Measurements from ENCODE around the gene B4GALT5. TPM values are rescaled to one million over a fixed set of nuclear protein-coding genes. Genes with fewer than 3 reads are reported as not detected.
"Not testable (repeated sequence)": the region's sequence is repeated elsewhere in the genome, so short reads cannot be mapped to it uniquely, and the experiment has no call there.

B4GALT5 gene
- total RNA-seq, 1 experiment from 2014 or later: 77.0 TPM

DNA sequence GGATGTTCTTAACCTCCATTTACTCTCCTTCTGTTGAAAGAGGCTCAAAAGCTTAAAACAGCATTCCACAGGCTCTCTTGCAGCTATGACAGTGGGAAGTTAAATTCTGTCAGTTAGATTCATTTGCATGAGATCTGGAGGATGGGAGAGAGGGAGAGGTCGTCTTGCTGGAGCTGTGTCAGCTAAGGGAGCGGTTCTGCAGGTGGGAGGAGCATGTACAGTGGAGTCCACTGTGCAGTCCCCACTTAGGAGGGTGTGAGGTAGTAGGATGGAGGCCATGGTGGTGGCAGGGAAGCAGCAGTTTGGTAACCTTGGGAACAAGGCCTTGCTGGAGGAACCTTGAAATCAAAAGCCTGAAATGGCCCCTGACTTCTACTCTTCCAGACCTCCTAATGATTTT is 12.0 kb upstream of the B4GALT5 start:
- Histone ChIP-seq H3K4me2 (ENCODE audit: insufficient read depth, insufficient read length, low read length) (no peak overlapping the region), H3K23me2 (ENCODE audit: insufficient read length, low read depth, low read length, poor library complexity, severe bottlenecking) (no peaks in the 10 kb centered on the region), H3K79me2 (ENCODE audit: insufficient read depth, low read length) (no peaks in the 10 kb centered on the region), H2BK5ac (ENCODE audit: insufficient read length, low read length) (no peak overlapping the region), H3K23ac (ENCODE audit: insufficient read length, low read depth, low read length) (no peak overlapping the region), H3K27ac (ENCODE audit: insufficient read length, low read depth, low read length) (no peak overlapping the region), H4K8ac (replicated peaks; ENCODE audit: insufficient read length, low read depth, low read length) (no peak overlapping the region), H3K9ac (ENCODE audit: extremely low read depth, insufficient read length, low read length) (no peak overlapping the region), H4K91ac (ENCODE audit: insufficient read length, low read depth, low read length) (no peak overlapping the region), H3K79me1 (ENCODE audit: insufficient read depth, low read depth, low read length, poor library complexity, severe bottlenecking) (no peaks in the 10 kb centered on the region), H2AK5ac (ENCODE audit: insufficient read length, low read length) (no peak overlapping the region), H3T11ph (ENCODE audit: low read length) (no peak overlapping the region), H2BK20ac (ENCODE audit: low read depth, low read length, poor library complexity, severe bottlenecking) (no peak overlapping the region), H3K56ac (ENCODE audit: insufficient read length, low read depth, low read length) (no peak overlapping the region), H2BK12ac (ENCODE audit: insufficient read length, low read depth, low read length) (no peak overlapping the region), H2AFZ (ENCODE audit: low read length) (no peak overlapping the region), H4K5ac (ENCODE audit: insufficient read length, low read depth, low read length) (no peak overlapping the region), H2BK120ac (ENCODE audit: low read depth, low read length, poor library complexity, severe bottlenecking) (no peak overlapping the region), H3K14ac (ENCODE audit: insufficient read depth, low read length) (no peak overlapping the region), H4K20me1 (ENCODE audit: control insufficient read depth, insufficient read depth, insufficient read length) (no peaks in the 10 kb centered on the region), H3K4me1 (ENCODE audit: insufficient read depth, low read length) (0 out of 2 replicates have a peak, but pooled peaks cover 2% of the 10 kb centered on the region), H3K18ac (ENCODE audit: insufficient read length, low read depth, low read length) (no peak overlapping the region), H3K4ac (ENCODE audit: low read depth, low read length) (no peak overlapping the region), H3K27me3 (ENCODE audit: insufficient read depth, low read length) (no peaks in the 10 kb centered on the region), H2BK15ac (ENCODE audit: low read depth, low read length) (no peak overlapping the region), H3K9me3 (ENCODE audit: control insufficient read depth, low read depth, low read length) (no peaks in the 10 kb centered on the region)
- H3K4me3 Mint-ChIP-seq: no peak overlapping the region
- peaks cover 11% of the 10 kb centered on the region in 2 experiments for H3K4me1 Mint-ChIP-seq
- H3K27ac Mint-ChIP-seq: no peak overlapping the region
- TF ChIP-seq, protein P1, sequence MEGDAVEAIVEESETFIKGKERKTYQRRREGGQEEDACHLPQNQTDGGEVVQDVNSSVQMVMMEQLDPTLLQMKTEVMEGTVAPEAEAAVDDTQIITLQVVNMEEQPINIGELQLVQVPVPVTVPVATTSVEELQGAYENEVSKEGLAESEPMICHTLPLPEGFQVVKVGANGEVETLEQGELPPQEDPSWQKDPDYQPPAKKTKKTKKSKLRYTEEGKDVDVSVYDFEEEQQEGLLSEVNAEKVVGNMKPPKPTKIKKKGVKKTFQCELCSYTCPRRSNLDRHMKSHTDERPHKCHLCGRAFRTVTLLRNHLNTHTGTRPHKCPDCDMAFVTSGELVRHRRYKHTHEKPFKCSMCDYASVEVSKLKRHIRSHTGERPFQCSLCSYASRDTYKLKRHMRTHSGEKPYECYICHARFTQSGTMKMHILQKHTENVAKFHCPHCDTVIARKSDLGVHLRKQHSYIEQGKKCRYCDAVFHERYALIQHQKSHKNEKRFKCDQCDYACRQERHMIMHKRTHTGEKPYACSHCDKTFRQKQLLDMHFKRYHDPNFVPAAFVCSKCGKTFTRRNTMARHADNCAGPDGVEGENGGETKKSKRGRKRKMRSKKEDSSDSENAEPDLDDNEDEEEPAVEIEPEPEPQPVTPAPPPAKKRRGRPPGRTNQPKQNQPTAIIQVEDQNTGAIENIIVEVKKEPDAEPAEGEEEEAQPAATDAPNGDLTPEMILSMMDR (conservative IDR thresholded peaks at IDR 0.05): no peak
- peaks cover 0 to 3% (median 0%) of the 10 kb centered on the region in 3 experiments; a peak in 1 of 7 replicates for H3K36me3 Mint-ChIP-seq (ENCODE audit: insufficient read depth in 1 of 3, low read depth in 3 of 3)
- no CpG with 5 or more reads among the region's 2 CpGs for WGBS (ENCODE audit: extremely low coverage, insufficient read length, low lambda C conversion rate)
- peaks cover 0 to 3% of the 10 kb centered on the region in 2 experiments; a peak in 3 of 5 replicates for H3K9me3 Mint-ChIP-seq
- no peaks in the 10 kb centered on the region for H3K27me3 Mint-ChIP-seq (ENCODE audit: low read depth)
- DNase-seq: no peak

DNA sequence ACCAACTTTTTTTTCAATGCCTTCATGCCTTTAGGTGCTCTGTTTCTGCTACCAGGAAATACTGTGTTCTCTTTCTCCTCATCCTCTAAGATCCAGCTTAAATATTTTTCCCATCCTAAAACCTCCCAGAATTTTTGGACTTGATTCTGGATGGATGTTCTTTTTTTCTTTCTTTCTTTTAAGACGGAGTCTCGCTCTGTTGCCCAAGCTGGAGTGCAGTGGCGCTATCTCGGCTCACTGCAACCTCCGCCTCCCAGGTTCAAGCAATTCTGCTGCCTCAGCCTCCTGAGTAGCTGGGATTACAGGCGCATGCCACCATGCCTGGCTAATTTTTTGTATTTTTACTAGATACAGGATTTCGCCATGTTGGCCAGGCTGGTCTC is 11.5 kb upstream of the B4GALT5 start:
- not testable (repeated sequence) for H4K8ac ChIP-seq (replicated peaks; ENCODE audit: insufficient read length, low read depth, low read length); H3K36me3 Mint-ChIP-seq (ENCODE audit: insufficient read depth in 1 of 3, low read depth in 3 of 3); H3K23me2 ChIP-seq (ENCODE audit: insufficient read length, low read depth, low read length, poor library complexity, severe bottlenecking); H3K79me2 ChIP-seq (ENCODE audit: insufficient read depth, low read length); H3K14ac ChIP-seq (ENCODE audit: insufficient read depth, low read length); H3K27ac ChIP-seq (ENCODE audit: insufficient read length, low read depth, low read length); H3K27me3 Mint-ChIP-seq (ENCODE audit: low read depth); H2BK20ac ChIP-seq (ENCODE audit: low read depth, low read length, poor library complexity, severe bottlenecking); H3K9me3 ChIP-seq (ENCODE audit: control insufficient read depth, low read depth, low read length); H4K5ac ChIP-seq (ENCODE audit: insufficient read length, low read depth, low read length); H3K18ac ChIP-seq (ENCODE audit: insufficient read length, low read depth, low read length); H3K4me1 ChIP-seq (ENCODE audit: insufficient read depth, low read length); H3K4me2 ChIP-seq (ENCODE audit: insufficient read depth, insufficient read length, low read length); H3T11ph ChIP-seq (ENCODE audit: low read length); H3K27me3 ChIP-seq (ENCODE audit: insufficient read depth, low read length); H4K20me1 ChIP-seq (ENCODE audit: control insufficient read depth, insufficient read depth, insufficient read length); H3K4ac ChIP-seq (ENCODE audit: low read depth, low read length); H2AK5ac ChIP-seq (ENCODE audit: insufficient read length, low read length); H4K91ac ChIP-seq (ENCODE audit: insufficient read length, low read depth, low read length); H2BK5ac ChIP-seq (ENCODE audit: insufficient read length, low read length); H2BK12ac ChIP-seq (ENCODE audit: insufficient read length, low read depth, low read length); H3K23ac ChIP-seq (ENCODE audit: insufficient read length, low read depth, low read length); H3K56ac ChIP-seq (ENCODE audit: insufficient read length, low read depth, low read length); DNase-seq; H3K9ac ChIP-seq (ENCODE audit: extremely low read depth, insufficient read length, low read length); H2BK15ac ChIP-seq (ENCODE audit: low read depth, low read length); H2BK120ac ChIP-seq (ENCODE audit: low read depth, low read length, poor library complexity, severe bottlenecking); H3K79me1 ChIP-seq (ENCODE audit: insufficient read depth, low read depth, low read length, poor library complexity, severe bottlenecking); H2AFZ ChIP-seq (ENCODE audit: low read length); H3K9me3 Mint-ChIP-seq
- Mint-ChIP-seq H3K27ac (peak overlapping the region in 1 of 3 experiments; percentile 6; a peak in 1 of 7 replicates), H3K4me3 (peak overlapping the region in 1 of 2 experiments; percentile 23; a peak in 1 of 5 replicates), H3K4me1 (peaks cover 11% of the 10 kb centered on the region in 2 experiments)
- no CpG with 5 or more reads among the region's 7 CpGs for WGBS (ENCODE audit: extremely low coverage, insufficient read length, low lambda C conversion rate)
